NT2/D1 (cell line): Measurements from ENCODE around the gene MTFR2.

Source experiments
- DNase-seq: peaks from one replicate; pipeline ENCODE4 v3.0.0-alpha.2; 2011; ENCODE audit warnings: low read depth, low spot score
- H3K27me3 ChIP-seq: 2 replicates; pipeline ENCODE4 v1.6.0; 2011; ENCODE audit warnings: mild to moderate bottlenecking; ENCODE audit not compliant: insufficient read length, insufficient read depth
- H3K36me3 ChIP-seq: 2 replicates; pipeline ENCODE4 v1.6.1; 2011; ENCODE audit warnings: mild to moderate bottlenecking, low read length, mixed read lengths; ENCODE audit not compliant: insufficient read depth, insufficient read length
- H3K4me1 ChIP-seq: 2 replicates; pipeline ENCODE4 v1.5.1; 2011; ENCODE audit not compliant: insufficient read depth, insufficient read length
- H3K4me3 ChIP-seq: 2 replicates; pipeline ENCODE4 v1.5.1; 2011; ENCODE audit warnings: low read depth; ENCODE audit not compliant: insufficient read length
- H3K9ac ChIP-seq: 2 replicates; pipeline ENCODE4 v1.6.0; 2011; ENCODE audit warnings: low read depth; ENCODE audit not compliant: insufficient read length
- H3K9me3 ChIP-seq: 2 replicates; pipeline ENCODE4 v1.5.1; 2011; ENCODE audit warnings: mild to moderate bottlenecking, low read length; ENCODE audit not compliant: insufficient read depth
- SUZ12 ChIP-seq: IDR thresholded peaks from 2 replicates; pipeline ENCODE4 v1.6.1; 2011; ENCODE audit not compliant: insufficient read length, insufficient read depth; ENCODE audit errors: extremely low read depth
- YY1 ChIP-seq: IDR thresholded peaks from 2 replicates; pipeline ENCODE4 v1.6.1; 2011; ENCODE audit not compliant: insufficient read length, insufficient read depth
- ZNF274 ChIP-seq: IDR thresholded peaks from 2 replicates; pipeline ENCODE4 v1.6.1; 2011; ENCODE audit warnings: mild to moderate bottlenecking, low read depth, low read length

MTFR2 gene

GRCh38 chr6:136252441-136252840 is 2.3 kb upstream of the MTFR2 start:
- no peak overlapping the region for H3K4me3 ChIP-seq
- peaks cover 5% of the 10 kb centered on the region for H3K36me3 ChIP-seq
- no peaks in the 10 kb centered on the region for H3K9me3 ChIP-seq
- no peak overlapping the region for H3K9ac ChIP-seq
- TF ChIP-seq YY1 (no peak), ZNF274 (no peak), SUZ12 (no peak)
- no peaks in the 10 kb centered on the region for H3K4me1 ChIP-seq
- no peaks in the 10 kb centered on the region for H3K27me3 ChIP-seq
- no peak for DNase-seq

- no peak for DNase-seq
- no peak overlapping the region for H3K9ac ChIP-seq
- no peak overlapping the region for H3K4me3 ChIP-seq
- peaks cover 10% of the 10 kb centered on the region for H3K36me3 ChIP-seq
- TF ChIP-seq SUZ12 = no peak
- TF ChIP-seq YY1 = no peak
- no peak for TF ChIP-seq ZNF274
- H3K27me3 ChIP-seq = no peaks in the 10 kb centered on the region
- no peaks in the 10 kb centered on the region for H3K9me3 ChIP-seq
- no peaks in the 10 kb centered on the region for H3K4me1 ChIP-seq
Observed at GRCh38 chr6:136251394-136251793, 1.3 kb upstream of the MTFR2 start.

- H3K9me3 ChIP-seq = no peaks in the 10 kb centered on the region
- no peak for DNase-seq
- H3K9ac ChIP-seq = peak overlapping the region; percentile 67
- H3K4me1 ChIP-seq = no peaks in the 10 kb centered on the region
- H3K27me3 ChIP-seq = no peaks in the 10 kb centered on the region
- H3K36me3 ChIP-seq = peaks cover 12% of the 10 kb centered on the region
- TF ChIP-seq ZNF274 (no peak), SUZ12 (no peak), YY1 (no peak)
- H3K4me3 ChIP-seq = peak overlapping the region; percentile 76
Observed at GRCh38 chr6:136250686-136251008, 536 bp upstream of the MTFR2 start.

GRCh38 chr6:136249336-136249735 is 775 bp downstream of the MTFR2 start:
- Histone ChIP-seq H3K27me3 (no peaks in the 10 kb centered on the region), H3K9me3 (no peaks in the 10 kb centered on the region), H3K4me1 (no peaks in the 10 kb centered on the region), H3K9ac (peak overlapping the region; percentile 85), H3K4me3 (peak overlapping the region; percentile 76), H3K36me3 (peaks cover 14% of the 10 kb centered on the region)
- TF ChIP-seq SUZ12 (no peak), YY1 (no peak), ZNF274 (no peak)
- no peak for DNase-seq

- Histone ChIP-seq H3K4me3 (no peak overlapping the region), H3K4me1 (no peaks in the 10 kb centered on the region), H3K9me3 (no peaks in the 10 kb centered on the region), H3K27me3 (no peaks in the 10 kb centered on the region), H3K9ac (no peak overlapping the region), H3K36me3 (peaks cover 44% of the 10 kb centered on the region)
- DNase-seq = no peak
- TF ChIP-seq ZNF274 (no peak), SUZ12 (no peak), YY1 (no peak)
Observed at GRCh38 chr6:136244061-136244616, 6.0 kb downstream of the MTFR2 start.

GRCh38 chr6:136236466-136237293 is 13.4 kb downstream of the MTFR2 start:
- peaks cover 34% of the 10 kb centered on the region for H3K36me3 ChIP-seq
- no peak overlapping the region for H3K4me3 ChIP-seq
- no peak for TF ChIP-seq ZNF274
- no peak for TF ChIP-seq SUZ12
- no peak for TF ChIP-seq YY1
- no peaks in the 10 kb centered on the region for H3K4me1 ChIP-seq
- DNase-seq = no peak
- no peaks in the 10 kb centered on the region for H3K27me3 ChIP-seq
- H3K9me3 ChIP-seq = no peaks in the 10 kb centered on the region
- no peak overlapping the region for H3K9ac ChIP-seq

GRCh38 chr6:136235233-136235564 is 14.9 kb downstream of the MTFR2 start:
- no peak for TF ChIP-seq YY1
- TF ChIP-seq ZNF274 = no peak
- no peak for TF ChIP-seq SUZ12
- no peak for DNase-seq
- Histone ChIP-seq H3K36me3 (peaks cover 35% of the 10 kb centered on the region), H3K9me3 (no peaks in the 10 kb centered on the region), H3K27me3 (no peaks in the 10 kb centered on the region), H3K4me3 (no peak overlapping the region), H3K9ac (no peak overlapping the region), H3K4me1 (no peaks in the 10 kb centered on the region)
